Left lung (tissue), 10 donors: ENCODE data around the gene GNAL. TPM values are rescaled to one million over a fixed set of nuclear protein-coding genes. Genes with fewer than 3 reads are reported as not detected.

Experiments used
- ATAC-seq: fragments of 200-7000 bp; cut with Tn5 transposase; one replicate; pipeline ENCODE4 v1.9.1; 2020; ENCODE audit warnings: moderate library complexity
- DNase-seq, 4 donors: peaks; one replicate each; pipeline ENCODE4 v3.0.0-alpha.2; 2013 to 2020
- H3K27ac ChIP-seq, 2 donors: fragments of 200-600 bp; sonication (generic) in 1 of 2; one replicate each; pipeline versions ENCODE4 v1.5.0 to v1.8.0; 2020 to 2021
- H3K27me3 ChIP-seq, 2 donors: fragments of 200-600 bp; sonication (generic) in 1 of 2; one replicate each; pipeline versions ENCODE4 v1.5.0 to v1.8.0; 2020 to 2021
- H3K36me3 ChIP-seq, 2 donors: fragments of 200-600 bp; sonication (generic) in 1 of 2; one replicate each; pipeline versions ENCODE4 v1.5.0 to v1.8.0; 2020 to 2021
- H3K4me1 ChIP-seq, 2 donors: fragments of 200-600 bp; one replicate each; pipeline ENCODE4 v1.8.0; 2021
- H3K4me3 ChIP-seq, 2 donors: fragments of 200-600 bp; sonication (generic) in 1 of 2; one replicate each; pipeline versions ENCODE4 v1.5.0 to v1.8.0; 2020 to 2021; ENCODE audit warnings: mild to moderate bottlenecking in 1 of 2
- H3K9me3 ChIP-seq, 2 donors: fragments of 200-600 bp; sonication (generic) in 1 of 2; one replicate each; pipeline versions ENCODE4 v1.5.0 to v1.8.0; 2020 to 2021
- intact Hi-C, 2 donors: fragments of 100-400 bp; cut with DNase I; formaldehyde crosslinking; loops; one replicate each; pipeline versions ENCODE4 v1.11.2 to v1.14.2; 2022
- polyA plus RNA-seq, 6 donors: library from polyadenylated mRNA; unstranded; fragments of 120-200 nt; gene quantifications; one replicate each; pipeline ENCODE4 v1.2.1, GENCODE V29; 2013; ENCODE audit not compliant: insufficient read length in 6 of 6
- total RNA-seq, 2 donors: library from RNA; stranded (reverse); fragmentation: NEBNext Ultra II Directional; extraction: Animal tissue kit (Norgen Biotek cat#: 25700); gene quantifications; one replicate each; pipeline ENCODE4 v1.2.1, GENCODE V29; 2021
- TF ChIP-seq, protein P1 (sequence below), 2 donors: fragments of 200-600 bp; sonication (generic) in 1 of 2; IDR thresholded peaks; one replicate each; pipeline versions ENCODE4 v1.5.0 to v1.8.0; 2021; ENCODE audit warnings: antibody characterized with exemption in 2 of 2
- donor health status: DM: no; HTN: yes; CAD: no.
- donor health status: DM: no; HTN: no; CAD: no.

Gene GNAL
- total and polyA plus RNA-seq, 8 donors, result 1.8 to 5.7 (median 2.8) TPM

DNA sequence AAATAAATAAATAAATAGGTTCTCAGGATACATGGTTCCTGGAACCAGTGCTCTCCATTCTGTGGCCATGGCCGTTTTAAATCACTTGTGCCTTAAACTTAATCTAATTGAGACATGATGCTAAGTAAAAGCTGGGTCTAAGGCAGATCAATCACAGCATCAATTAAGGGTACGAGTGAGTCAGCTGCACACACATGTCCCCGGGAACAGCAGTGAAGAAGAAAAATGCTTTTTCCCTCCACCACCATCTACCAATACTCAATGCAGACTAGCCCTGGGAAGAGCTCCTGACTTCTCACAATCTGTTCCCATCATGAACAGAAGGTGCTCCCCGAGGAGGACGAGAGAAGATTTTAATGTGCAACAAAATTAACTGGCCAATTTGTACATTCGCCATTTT lies 155.4 kb downstream of the GNAL start:
- TF ChIP-seq, protein P1, sequence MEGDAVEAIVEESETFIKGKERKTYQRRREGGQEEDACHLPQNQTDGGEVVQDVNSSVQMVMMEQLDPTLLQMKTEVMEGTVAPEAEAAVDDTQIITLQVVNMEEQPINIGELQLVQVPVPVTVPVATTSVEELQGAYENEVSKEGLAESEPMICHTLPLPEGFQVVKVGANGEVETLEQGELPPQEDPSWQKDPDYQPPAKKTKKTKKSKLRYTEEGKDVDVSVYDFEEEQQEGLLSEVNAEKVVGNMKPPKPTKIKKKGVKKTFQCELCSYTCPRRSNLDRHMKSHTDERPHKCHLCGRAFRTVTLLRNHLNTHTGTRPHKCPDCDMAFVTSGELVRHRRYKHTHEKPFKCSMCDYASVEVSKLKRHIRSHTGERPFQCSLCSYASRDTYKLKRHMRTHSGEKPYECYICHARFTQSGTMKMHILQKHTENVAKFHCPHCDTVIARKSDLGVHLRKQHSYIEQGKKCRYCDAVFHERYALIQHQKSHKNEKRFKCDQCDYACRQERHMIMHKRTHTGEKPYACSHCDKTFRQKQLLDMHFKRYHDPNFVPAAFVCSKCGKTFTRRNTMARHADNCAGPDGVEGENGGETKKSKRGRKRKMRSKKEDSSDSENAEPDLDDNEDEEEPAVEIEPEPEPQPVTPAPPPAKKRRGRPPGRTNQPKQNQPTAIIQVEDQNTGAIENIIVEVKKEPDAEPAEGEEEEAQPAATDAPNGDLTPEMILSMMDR (IDR thresholded peaks at IDR 0.05), result no peak
- intact Hi-C loops, result no loop called here
- H3K36me3 ChIP-seq, result no peaks in the 10 kb centered on the region

DNA sequence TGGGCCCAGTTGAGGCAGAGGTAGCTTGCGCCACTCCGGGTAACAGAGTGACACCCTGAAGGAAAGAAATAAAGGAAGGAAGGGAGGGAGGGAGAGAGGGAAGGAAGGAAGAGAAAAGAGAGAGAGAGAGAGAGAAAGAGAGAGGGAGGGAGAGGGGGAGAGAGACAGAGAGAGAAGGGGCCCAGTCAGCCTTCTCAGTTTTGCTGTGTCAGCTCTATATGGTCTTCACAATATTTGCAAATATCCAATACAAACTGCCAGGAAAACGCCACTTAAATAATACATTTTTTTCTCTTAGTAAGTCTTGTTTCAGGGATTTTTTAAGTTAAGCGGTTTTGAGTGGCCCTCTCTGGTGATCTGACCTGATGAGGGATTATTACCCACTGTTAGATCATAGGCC lies 156.6 kb downstream of the GNAL start:
- Histone ChIP-seq H3K9me3 (no peaks in the 10 kb centered on the region), H3K27ac (no peak overlapping the region), H3K36me3 (no peaks in the 10 kb centered on the region), H3K27me3 (no peaks in the 10 kb centered on the region), H3K4me1 (no peaks in the 10 kb centered on the region), H3K4me3 (no peak overlapping the region)
- DNase-seq (no peak), ATAC-seq (no peak)
- TF ChIP-seq, protein P1 (IDR thresholded peaks at IDR 0.05), result no peak
- intact Hi-C loops, result no loop called here

More for the DNA sequence above, 155.4 kb downstream of the GNAL start:
- ATAC-seq (no peak), DNase-seq (no peak)
- H3K9me3 ChIP-seq, result no peaks in the 10 kb centered on the region
- no peaks in the 10 kb centered on the region for H3K27me3 ChIP-seq
- H3K27ac ChIP-seq, result no peak overlapping the region
- no peak overlapping the region for H3K4me3 ChIP-seq
- no peaks in the 10 kb centered on the region for H3K4me1 ChIP-seq

DNA sequence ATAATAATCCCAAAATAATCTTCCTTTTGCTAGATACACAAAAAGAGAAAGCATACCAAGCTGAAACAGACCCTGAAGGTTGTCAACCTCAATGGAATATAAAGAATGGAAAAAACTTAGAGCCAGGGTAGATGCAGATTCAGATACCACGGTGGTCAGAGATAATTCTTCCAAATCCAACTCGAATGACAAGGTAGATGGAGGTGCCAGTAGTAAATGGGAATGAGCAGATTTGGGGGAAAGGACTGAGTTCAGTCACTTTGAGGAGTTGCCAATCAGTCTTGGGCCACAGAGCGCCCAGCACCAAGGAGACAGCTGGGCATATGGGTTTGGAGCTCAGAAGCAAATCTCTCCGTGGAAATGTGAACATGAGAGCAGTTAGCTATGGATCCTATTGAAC lies 158.7 kb downstream of the GNAL start:
- no peak overlapping the region for H3K27ac ChIP-seq
- no peaks in the 10 kb centered on the region for H3K27me3 ChIP-seq
- TF ChIP-seq, protein P1 (IDR thresholded peaks at IDR 0.05), result no peak
- no peak for ATAC-seq
- no peaks in the 10 kb centered on the region for H3K9me3 ChIP-seq
- H3K36me3 ChIP-seq, result no peaks in the 10 kb centered on the region
- H3K4me1 ChIP-seq, result peaks cover 6 to 9% of the 10 kb centered on the region in 2 donors
- DNase-seq, result no peak
- H3K4me3 ChIP-seq, result no peak overlapping the region
- intact Hi-C loops, result no loop called here

DNA sequence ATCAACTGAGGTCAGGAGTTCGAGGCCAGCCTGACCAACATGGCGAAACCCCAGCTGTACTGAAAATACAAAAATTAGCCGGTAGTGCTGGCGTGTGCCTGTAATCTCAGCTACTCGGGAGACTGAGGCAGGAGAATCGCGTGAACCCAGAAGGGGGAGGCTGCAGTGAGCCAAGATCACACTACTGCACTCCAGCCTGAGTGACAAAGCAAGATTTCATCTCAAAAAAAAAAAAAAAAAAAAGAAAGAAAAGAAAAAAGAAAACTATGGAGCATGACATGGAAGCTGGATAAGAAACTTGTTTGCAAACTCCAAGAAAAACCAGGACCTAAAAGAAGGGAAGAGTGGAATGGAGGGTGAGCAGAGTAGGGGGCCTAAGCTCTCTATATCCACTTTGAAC lies 160.2 kb downstream of the GNAL start:
- H3K27me3 ChIP-seq, result no peaks in the 10 kb centered on the region
- H3K36me3 ChIP-seq, result no peaks in the 10 kb centered on the region
- intact Hi-C loops, result no loop called here
- ATAC-seq (no peak), DNase-seq (no peak)
- H3K4me3 ChIP-seq, result no peak overlapping the region
- H3K4me1 ChIP-seq, result peaks cover 19 to 24% of the 10 kb centered on the region in 2 donors
- TF ChIP-seq, protein P1 (IDR thresholded peaks at IDR 0.05), result no peak
- peak overlapping the region; percentile 94 to 96 for H3K27ac ChIP-seq
- no peaks in the 10 kb centered on the region for H3K9me3 ChIP-seq

DNA sequence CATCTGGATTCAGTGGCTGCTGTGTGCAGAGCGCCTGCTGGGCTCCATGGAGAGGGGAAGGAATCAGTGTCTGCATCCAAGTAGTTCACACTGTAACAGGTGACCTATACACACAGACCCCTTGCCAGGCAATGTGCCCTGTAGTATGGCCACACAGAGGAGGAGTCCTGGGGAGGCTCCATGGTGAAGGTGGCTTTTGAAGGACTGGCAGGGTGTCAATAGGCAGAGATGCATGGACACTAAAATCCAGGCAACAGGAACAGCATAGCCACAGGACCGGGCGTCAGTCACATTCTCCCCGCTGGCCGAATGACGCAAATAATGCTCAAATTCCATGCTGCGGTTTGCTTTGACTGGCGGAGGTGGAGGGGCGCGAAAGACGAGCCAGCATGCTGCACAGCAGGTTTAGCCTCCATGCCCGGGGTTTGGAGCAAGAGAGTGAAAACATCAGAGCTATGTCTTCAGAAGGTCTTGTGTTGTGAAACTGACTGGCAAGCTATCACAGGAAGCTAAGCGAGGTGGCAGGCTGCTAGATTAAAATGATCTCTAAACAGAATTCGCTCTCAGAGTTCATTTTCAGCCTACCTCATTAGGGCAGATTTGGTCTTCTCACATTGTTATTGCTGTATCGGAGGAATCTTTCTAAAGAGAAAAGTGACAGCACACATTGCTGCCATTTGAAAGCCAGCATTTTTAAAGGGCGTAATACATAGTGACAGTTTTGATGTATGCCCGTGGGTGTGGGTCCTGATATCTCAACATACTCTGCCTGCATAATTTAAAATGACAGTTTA lies 161.0 kb downstream of the GNAL start:
- peak overlapping the region; percentile 94 to 96 for H3K27ac ChIP-seq
- ATAC-seq (peak; percentile 65), DNase-seq (peak; percentile 59 to 82 (median 78))
- peak overlapping the region; percentile 64 to 82 for H3K4me3 ChIP-seq
- peaks cover 19 to 29% of the 10 kb centered on the region in 2 donors for H3K4me1 ChIP-seq
- H3K27me3 ChIP-seq, result no peaks in the 10 kb centered on the region
- no peaks in the 10 kb centered on the region for H3K36me3 ChIP-seq
- H3K9me3 ChIP-seq, result no peaks in the 10 kb centered on the region
- intact Hi-C loops, result no loop called here
- TF ChIP-seq, protein P1 (IDR thresholded peaks at IDR 0.05), result no peak
